ENCODE results near the gene C1QB.
A peak's percentile ranks its signal among the peaks of the same experiment; 100 is the strongest.

C1QB gene

DNA sequence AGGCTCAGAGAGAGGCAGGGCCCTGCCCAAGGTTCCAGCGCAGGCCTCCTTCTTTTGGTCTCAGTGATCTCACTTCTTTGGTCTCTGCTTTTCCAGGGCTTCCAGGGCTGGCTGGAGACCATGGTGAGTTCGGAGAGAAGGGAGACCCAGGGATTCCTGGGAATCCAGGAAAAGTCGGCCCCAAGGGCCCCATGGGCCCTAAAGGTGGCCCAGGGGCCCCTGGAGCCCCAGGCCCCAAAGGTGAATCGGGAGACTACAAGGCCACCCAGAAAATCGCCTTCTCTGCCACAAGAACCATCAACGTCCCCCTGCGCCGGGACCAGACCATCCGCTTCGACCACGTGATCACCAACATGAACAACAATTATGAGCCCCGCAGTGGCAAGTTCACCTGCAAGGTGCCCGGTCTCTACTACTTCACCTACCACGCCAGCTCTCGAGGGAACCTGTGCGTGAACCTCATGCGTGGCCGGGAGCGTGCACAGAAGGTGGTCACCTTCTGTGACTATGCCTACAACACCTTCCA lies 7.7 kb downstream of the C1QB start:
- TF ChIP-seq ZFP30 (CRISPR knock-in tag; IDR thresholded peaks at IDR 0.05) (no peak), ZNF70 (CRISPR knock-in tag; IDR thresholded peaks at IDR 0.05) (no peak), ARNTL (CRISPR knock-in tag; IDR thresholded peaks at IDR 0.05; ENCODE audit: borderline replicate concordance, low read depth) (no peak), ZFP3 (CRISPR knock-in tag; IDR thresholded peaks at IDR 0.05) (no peak), ISL1 (CRISPR knock-in tag; IDR thresholded peaks at IDR 0.05) (no peak), BACH2 (CRISPR knock-in tag; IDR thresholded peaks at IDR 0.05; ENCODE audit: borderline replicate concordance) (no peak), RARB (CRISPR knock-in tag; IDR thresholded peaks at IDR 0.05) (no peak), PPARA (CRISPR knock-in tag; IDR thresholded peaks at IDR 0.05; ENCODE audit: borderline replicate concordance) (no peak), OSR1 (CRISPR knock-in tag; IDR thresholded peaks at IDR 0.05) (no peak), ZNF8 (CRISPR knock-in tag; IDR thresholded peaks at IDR 0.05) (no peak)
- TF ChIP-seq, protein P1, sequence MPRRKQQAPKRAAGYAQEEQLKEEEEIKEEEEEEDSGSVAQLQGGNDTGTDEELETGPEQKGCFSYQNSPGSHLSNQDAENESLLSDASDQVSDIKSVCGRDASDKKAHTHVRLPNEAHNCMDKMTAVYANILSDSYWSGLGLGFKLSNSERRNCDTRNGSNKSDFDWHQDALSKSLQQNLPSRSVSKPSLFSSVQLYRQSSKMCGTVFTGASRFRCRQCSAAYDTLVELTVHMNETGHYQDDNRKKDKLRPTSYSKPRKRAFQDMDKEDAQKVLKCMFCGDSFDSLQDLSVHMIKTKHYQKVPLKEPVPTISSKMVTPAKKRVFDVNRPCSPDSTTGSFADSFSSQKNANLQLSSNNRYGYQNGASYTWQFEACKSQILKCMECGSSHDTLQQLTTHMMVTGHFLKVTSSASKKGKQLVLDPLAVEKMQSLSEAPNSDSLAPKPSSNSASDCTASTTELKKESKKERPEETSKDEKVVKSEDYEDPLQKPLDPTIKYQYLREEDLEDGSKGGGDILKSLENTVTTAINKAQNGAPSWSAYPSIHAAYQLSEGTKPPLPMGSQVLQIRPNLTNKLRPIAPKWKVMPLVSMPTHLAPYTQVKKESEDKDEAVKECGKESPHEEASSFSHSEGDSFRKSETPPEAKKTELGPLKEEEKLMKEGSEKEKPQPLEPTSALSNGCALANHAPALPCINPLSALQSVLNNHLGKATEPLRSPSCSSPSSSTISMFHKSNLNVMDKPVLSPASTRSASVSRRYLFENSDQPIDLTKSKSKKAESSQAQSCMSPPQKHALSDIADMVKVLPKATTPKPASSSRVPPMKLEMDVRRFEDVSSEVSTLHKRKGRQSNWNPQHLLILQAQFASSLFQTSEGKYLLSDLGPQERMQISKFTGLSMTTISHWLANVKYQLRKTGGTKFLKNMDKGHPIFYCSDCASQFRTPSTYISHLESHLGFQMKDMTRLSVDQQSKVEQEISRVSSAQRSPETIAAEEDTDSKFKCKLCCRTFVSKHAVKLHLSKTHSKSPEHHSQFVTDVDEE (CRISPR knock-in tag; IDR thresholded peaks at IDR 0.05): no peak
- TF ChIP-seq, protein P2, sequence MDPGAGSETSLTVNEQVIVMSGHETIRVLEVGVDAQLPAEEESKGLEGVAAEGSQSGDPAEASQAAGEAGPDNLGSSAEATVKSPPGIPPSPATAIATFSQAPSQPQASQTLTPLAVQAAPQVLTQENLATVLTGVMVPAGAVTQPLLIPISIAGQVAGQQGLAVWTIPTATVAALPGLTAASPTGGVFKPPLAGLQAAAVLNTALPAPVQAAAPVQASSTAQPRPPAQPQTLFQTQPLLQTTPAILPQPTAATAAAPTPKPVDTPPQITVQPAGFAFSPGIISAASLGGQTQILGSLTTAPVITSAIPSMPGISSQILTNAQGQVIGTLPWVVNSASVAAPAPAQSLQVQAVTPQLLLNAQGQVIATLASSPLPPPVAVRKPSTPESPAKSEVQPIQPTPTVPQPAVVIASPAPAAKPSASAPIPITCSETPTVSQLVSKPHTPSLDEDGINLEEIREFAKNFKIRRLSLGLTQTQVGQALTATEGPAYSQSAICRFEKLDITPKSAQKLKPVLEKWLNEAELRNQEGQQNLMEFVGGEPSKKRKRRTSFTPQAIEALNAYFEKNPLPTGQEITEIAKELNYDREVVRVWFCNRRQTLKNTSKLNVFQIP (CRISPR knock-in tag; IDR thresholded peaks at IDR 0.05; ENCODE audit: borderline replicate concordance, low read depth): no peak
- TF ChIP-seq, protein P3, sequence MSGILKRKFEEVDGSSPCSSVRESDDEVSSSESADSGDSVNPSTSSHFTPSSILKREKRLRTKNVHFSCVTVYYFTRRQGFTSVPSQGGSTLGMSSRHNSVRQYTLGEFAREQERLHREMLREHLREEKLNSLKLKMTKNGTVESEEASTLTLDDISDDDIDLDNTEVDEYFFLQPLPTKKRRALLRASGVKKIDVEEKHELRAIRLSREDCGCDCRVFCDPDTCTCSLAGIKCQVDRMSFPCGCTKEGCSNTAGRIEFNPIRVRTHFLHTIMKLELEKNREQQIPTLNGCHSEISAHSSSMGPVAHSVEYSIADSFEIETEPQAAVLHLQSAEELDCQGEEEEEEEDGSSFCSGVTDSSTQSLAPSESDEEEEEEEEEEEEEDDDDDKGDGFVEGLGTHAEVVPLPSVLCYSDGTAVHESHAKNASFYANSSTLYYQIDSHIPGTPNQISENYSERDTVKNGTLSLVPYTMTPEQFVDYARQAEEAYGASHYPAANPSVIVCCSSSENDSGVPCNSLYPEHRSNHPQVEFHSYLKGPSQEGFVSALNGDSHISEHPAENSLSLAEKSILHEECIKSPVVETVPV (CRISPR knock-in tag; IDR thresholded peaks at IDR 0.05): no peak
- no peak for ATAC-seq

DNA sequence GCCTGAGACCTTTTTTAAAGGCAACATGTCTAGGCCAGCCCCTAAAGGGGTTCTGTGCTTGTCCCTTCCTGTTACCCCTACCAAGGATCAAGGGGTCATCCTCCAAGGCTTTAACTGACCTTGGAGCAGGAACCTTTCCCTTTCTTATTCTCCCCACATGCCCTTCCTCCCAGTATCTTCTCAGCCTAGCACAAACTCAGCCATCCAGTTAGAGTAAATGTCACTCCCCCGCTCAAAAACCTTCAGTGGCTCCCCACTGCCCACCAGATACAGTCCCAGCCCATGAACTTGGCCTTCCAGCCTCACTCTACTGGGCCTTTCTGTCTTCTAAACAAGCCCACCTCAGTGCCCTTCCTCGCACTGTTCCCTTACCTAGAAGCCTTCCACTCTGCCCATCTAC lies 8.8 kb downstream of the C1QB start:
- TF ChIP-seq TOX (CRISPR knock-in tag; IDR thresholded peaks at IDR 0.05; ENCODE audit: borderline replicate concordance) (no peak), TCF4 (CRISPR knock-in tag; IDR thresholded peaks at IDR 0.05; ENCODE audit: borderline replicate concordance) (no peak), SNAI2 (CRISPR knock-in tag; IDR thresholded peaks at IDR 0.05) (no peak), OSR1 (CRISPR knock-in tag; IDR thresholded peaks at IDR 0.05) (no peak), ZNF565 (CRISPR knock-in tag; conservative IDR thresholded peaks at IDR 0.05; ENCODE audit: low read depth) (no peak), RARB (CRISPR knock-in tag; IDR thresholded peaks at IDR 0.05) (no peak), BACH2 (CRISPR knock-in tag; IDR thresholded peaks at IDR 0.05; ENCODE audit: borderline replicate concordance) (no peak), ZFP3 (CRISPR knock-in tag; IDR thresholded peaks at IDR 0.05) (no peak), PPARA (CRISPR knock-in tag; IDR thresholded peaks at IDR 0.05; ENCODE audit: borderline replicate concordance) (no peak)
- TF ChIP-seq, protein P3 (CRISPR knock-in tag; IDR thresholded peaks at IDR 0.05): no peak
- no peak for ATAC-seq

DNA sequence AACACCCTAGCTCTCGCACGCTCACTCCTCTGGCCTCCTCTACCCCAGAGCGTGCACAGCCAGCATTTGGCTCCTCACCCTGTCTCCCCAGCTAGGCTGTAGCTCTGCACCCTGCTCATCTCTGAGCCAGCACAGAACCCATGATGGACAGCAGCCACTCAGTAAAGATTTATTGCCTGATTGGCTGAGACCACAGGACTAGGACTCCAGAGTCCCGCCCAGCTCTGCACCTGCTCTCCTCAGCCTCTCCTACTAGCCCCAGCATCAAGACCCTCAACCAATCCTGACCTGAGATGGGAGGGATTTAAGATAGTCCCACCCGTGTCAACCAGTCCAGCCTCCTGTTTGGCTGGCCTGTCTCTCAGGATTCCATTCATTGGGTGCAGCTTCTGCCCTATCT lies 9.3 kb downstream of the C1QB start:
- ATAC-seq: peak; percentile 83
- TF ChIP-seq, protein P4, sequence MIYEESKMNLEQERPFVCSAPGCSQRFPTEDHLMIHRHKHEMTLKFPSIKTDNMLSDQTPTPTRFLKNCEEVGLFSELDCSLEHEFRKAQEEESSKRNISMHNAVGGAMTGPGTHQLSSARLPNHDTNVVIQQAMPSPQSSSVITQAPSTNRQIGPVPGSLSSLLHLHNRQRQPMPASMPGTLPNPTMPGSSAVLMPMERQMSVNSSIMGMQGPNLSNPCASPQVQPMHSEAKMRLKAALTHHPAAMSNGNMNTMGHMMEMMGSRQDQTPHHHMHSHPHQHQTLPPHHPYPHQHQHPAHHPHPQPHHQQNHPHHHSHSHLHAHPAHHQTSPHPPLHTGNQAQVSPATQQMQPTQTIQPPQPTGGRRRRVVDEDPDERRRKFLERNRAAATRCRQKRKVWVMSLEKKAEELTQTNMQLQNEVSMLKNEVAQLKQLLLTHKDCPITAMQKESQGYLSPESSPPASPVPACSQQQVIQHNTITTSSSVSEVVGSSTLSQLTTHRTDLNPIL (CRISPR knock-in tag; IDR thresholded peaks at IDR 0.05; ENCODE audit: low read depth): no peak
- TF ChIP-seq, protein P5, sequence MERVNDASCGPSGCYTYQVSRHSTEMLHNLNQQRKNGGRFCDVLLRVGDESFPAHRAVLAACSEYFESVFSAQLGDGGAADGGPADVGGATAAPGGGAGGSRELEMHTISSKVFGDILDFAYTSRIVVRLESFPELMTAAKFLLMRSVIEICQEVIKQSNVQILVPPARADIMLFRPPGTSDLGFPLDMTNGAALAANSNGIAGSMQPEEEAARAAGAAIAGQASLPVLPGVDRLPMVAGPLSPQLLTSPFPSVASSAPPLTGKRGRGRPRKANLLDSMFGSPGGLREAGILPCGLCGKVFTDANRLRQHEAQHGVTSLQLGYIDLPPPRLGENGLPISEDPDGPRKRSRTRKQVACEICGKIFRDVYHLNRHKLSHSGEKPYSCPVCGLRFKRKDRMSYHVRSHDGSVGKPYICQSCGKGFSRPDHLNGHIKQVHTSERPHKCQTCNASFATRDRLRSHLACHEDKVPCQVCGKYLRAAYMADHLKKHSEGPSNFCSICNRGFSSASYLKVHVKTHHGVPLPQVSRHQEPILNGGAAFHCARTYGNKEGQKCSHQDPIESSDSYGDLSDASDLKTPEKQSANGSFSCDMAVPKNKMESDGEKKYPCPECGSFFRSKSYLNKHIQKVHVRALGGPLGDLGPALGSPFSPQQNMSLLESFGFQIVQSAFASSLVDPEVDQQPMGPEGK (CRISPR knock-in tag; IDR thresholded peaks at IDR 0.05; ENCODE audit: borderline replicate concordance): no peak
- TF ChIP-seq TCF4 (CRISPR knock-in tag; IDR thresholded peaks at IDR 0.05; ENCODE audit: borderline replicate concordance): no peak
